Limb (tissue), 2 donors: ENCODE results near the gene PARD3.
A peak's percentile ranks its signal among the peaks of the same experiment; 100 is the strongest.

ENCODE experiments used
- DNase-seq, 2 donors: peaks; one replicate each; pipeline ENCODE4 v3.0.0-alpha.2; 2016; ENCODE audit errors: extremely low spot score in 2 of 2

The PARD3 gene

DNA sequence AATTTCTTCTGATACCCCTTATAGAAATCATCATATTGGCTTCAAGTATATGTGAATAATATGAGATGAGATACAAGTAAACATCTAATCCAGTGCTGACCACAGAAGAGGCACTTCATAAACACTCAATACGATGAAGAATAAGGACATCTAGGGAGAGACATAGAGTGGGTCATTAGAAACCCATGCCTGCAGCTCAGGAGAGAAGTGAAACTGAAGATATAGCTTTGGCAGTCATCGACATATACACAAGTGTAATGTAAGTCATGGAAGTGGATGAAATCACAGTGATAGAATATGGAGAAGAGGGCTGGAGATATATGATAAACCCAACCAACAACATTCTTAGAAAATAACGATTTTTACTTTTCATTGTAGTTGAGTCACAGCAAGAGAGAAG lies 665.0 kb downstream of the PARD3 start:
- no peak for DNase-seq

DNA sequence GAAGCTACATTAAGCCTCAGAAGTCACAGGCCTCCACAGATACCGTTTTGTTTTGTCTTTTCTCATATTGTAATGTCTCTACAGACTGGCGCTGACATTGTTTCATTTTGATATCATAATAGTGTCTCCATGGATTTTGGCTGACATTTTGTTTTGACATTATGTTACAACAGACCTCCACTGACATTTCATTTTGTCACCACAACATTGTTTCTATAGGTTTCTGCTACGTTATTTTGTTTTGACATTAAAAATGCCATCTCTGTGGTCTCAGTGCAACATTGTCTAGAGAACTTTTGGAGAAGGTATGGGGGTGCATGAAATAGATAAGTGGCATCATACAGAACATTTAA lies 666.8 kb downstream of the PARD3 start:
- DNase-seq = no peak

DNA sequence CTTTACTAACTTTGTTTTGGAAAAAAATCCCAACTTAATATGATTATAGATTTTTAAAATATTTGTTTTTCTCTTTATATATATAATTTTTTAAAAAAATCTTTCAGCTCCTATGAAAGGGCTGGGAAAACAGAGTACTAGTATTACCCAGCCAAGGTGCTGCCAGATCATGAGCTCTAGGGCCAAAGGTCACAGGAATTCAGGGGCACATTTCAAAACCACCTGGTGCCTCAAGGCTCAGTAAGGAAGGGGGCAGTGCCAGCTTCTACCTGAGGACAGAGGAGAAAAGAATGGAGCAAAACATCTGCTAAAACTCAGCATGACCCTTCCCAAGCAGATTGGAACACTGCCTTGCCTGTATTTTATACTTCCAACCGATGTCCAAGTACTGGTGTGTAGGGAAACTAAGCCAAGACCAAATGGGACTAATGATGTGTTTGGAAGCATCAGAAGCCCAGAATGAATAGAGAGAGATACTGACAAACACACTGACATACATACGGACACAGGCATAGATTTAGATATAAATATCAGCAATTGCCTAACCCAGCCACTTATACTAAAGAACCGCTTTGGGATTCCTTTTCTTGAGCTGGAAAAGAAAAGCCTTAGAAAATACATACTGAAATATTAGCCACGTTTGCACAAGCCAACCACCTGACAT lies 667.3 kb downstream of the PARD3 start:
- no peak for DNase-seq

DNA sequence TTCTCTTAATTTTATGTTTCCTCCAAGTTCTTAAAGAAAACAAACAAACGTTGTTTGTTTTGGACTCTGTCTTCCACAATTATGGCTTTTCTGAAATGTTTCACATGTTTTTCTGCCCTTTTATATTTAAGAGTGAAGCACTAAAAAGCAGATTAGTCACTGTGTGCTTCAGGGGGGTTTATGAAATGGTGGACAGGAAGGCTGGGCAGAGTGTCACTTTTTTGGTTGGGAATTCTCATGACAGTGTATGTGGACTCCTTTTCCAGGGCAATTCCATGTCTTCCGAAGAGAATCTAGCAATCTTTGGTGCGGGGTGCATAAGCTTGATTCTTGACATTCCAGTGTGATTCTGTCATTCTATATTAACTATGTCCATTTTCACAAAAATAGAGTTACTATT lies 669.4 kb downstream of the PARD3 start:
- DNase-seq = no peak

DNA sequence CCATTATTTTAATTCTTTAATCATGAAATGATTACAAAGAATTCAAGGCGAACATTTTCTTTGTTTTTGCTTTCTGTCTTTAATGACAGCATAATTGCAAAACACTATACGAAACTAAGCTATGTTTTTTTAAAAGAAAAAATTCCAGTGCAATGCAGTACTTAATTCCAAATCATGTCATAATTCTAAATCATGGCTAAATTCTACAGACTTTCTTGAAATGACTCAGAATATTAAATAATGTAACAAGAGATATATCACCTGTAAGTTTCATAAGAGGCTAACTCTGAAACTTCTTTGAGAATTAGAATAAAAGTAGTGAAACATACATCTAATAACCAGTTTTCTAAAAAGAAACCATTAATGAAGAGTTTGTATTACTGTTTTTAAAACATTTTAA lies 671.6 kb downstream of the PARD3 start:
- no peak for DNase-seq

DNA sequence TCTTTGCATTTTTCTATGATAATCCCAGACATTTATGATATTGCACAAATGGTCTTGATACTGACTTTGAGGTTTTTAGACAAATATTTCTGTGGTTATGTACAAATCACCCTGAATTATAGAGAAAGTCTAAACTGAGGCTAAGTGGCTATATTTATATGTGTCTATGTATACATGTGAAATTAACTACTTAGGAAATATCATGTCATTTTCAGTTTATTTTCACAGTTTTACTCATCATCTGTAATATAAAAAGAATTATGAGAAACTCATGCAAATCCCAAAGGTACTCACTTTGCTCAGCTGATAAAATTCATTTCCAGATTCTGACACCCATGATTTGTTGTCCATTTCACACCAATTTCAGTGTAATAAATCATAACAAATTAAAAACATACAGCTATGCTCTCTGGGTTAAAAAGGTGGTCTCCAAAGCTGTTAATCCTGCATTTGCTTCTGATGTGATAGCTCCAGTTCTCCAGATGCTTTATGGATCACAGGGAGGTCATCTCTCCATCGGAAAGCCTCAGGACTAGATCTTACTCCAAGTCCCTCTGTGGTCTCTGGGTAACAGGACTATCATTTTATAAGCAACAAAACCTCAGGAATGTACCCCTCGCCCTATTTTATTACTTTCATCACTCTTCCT lies 673.9 kb downstream of the PARD3 start:
- no peak for DNase-seq

DNA sequence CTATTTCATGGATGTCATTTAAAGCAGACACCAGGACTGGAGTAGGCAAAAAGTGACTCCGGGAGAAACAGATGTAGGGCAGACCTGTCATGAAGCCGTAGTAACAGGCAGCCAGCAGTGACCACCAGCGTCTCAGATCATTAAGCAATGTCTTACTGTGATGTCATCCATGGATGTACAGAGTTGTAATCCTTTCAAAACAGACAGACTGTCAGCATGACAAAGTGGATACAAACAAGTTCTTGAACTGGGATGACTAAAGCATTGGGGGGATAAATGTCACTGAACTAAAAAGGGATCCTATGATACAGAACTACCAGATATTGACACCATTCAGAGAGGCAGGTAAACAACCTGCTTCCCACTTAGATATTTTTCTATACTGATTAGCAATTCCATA lies 675.5 kb downstream of the PARD3 start:
- no peak for DNase-seq

DNA sequence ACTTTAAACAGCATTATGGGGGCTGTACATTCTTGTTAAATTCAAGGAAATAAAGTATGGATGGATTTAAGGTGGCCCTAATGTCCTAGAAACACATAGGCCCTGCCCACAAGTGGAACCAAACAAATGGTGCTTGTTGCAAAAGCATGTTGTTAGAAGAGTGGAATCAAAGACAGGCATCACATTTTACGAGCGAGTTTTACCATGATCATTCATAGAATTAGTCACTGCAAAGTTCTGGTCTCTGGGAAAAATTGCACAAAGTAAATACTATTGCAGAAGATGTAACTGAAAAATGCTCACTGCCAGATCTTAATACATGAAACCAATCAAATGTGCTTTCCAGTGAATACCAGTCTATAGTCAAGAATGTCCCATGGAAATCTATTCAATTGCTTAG lies 677.1 kb downstream of the PARD3 start:
- DNase-seq = no peak

DNA sequence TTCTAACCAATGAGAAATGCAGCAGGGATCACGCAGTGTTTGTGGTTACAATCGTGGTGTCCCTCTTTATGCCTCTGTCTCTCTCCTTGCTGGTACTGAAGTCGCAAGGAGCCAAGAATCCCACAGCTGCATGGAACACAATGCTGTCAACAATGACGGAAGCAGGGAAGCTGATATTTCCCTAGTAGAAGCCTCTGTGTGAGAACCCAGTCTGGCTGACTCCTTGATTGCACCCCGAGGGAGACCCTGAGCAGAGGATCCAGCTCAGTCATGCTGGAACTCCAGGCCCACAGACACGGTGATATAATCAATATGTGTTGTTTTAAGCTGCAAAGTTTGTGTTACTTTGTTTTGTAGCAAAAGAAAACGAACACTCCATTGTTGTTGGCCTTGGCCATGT lies 677.9 kb downstream of the PARD3 start:
- DNase-seq = no peak

DNA sequence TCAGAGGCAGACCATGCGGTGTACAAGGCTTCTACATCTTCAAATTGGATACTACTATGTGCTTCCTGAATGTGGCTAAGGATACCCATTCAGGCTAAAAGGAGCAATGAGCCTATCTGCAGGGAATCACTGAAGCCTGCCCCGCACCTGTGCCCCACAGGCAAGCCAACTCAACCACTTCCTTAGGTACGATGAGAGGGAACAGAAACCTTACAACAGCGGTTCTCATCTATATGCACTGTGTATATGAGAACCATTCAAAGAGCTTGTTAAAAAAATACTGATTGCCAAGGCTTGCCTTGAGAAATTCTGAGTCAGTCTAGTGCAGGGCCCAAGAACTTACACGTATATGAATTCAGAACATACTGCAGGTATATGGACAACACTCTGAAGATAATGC lies 679.6 kb downstream of the PARD3 start:
- no peak for DNase-seq

DNA sequence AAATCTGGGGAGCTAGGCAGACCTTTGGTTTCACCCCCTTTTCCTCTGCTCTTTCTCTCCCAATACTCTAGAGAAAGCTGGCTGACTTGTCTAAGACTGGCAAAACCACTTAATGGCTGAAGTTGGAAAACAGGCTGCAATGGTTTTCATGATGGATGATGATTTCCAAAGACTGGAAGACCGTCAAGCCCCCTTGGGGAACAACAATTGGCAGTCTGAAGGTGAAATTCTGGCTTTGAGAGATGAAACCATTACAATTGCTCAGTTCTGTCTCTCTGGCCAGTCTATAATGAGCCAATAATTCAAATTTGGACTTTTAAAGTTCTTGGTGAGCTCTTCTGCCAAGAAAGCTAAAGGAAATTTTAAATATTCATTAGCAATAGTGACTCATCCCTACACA lies 680.5 kb downstream of the PARD3 start:
- no peak for DNase-seq

DNA sequence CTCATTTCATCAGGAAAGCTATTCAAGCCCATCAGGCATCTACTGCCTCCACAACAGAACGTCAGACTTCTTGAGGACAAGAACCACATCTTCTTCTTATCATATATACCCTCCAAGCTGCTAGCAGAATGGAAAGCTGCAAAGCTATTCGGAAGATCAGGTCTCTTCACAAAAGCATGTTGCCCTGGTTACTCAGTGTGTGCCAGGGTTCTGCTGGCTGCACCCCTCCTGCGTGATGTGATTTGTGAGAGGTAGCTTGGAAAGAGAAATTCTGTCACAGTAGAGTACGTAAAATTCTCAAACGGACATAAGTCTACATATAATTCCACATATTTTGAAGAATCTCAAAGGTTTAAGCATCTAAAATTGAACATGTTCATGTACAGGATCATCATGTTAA lies 681.7 kb downstream of the PARD3 start:
- no peak for DNase-seq

DNA sequence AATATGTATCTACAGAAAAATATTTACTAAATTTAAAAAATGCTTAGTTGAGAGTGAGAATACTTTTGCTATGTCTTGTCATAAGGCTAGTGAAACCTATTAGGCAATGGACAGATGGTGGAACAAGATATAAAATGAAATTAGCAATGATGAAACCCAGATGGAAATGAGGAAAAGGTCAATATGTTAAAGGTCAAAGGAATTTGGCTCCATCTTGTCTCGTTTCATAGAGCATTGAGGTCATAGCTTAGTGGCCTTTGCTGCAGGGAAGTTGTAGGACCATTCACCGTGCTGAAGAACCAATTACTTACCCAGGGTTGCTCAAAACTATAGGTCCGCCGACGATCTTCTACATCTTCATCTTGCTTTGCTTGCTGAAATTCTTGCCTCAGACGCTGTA lies 683.9 kb downstream of the PARD3 start:
- DNase-seq = no peak

DNA sequence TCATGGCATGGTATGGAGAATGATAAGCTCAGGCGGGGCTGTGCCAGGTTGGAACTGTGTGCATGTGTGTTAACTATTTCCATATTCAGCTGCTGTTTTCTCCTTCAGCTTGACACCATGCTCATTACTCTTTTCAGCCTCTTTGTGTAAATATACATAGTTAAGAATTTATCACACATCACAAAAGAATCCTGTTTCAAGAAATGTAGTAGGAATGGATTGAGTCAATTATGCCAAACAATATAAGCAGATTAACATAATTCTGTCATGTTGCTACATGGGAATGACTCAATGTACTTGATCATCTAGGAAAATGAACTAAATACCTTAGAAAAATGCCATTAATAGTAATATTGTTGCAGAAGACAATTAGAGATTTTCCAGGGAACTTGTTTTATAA lies 687.4 kb downstream of the PARD3 start:
- DNase-seq = no peak

DNA sequence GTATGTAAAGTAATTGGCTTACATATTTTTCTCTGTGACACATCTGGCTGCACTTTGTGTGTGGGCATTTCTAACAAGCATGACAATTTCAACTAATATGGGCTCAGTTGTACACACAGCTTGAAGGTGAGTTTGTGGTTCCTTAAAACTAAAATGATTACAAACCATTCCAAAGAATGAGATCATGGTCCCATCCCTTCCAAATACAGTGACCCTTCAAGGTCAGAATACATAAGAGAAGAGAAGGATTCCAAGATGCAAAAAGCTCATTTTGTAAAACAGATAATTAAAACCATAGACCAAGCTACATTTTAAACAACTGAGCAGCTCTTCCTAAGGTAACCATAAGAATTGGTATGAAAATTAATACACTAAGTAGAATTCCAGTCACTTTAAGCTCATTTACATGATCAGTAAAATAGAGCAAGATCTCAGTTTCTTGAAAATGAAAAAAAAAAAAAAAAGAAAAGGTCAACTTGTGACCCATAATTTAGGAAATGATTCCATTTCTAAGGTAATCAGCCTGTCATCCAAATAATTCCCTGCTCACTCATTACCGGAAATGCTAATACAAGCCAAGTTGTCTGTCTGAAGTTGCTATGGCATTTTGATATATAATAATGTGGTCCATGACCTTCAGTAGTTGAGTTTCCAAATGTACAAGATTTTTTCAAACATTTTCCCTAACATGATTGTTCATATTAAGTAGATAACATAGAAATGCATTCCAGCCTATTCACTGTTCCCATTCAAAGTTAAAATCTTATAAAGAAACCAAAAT lies 688.5 kb downstream of the PARD3 start:
- DNase-seq = no peak

DNA sequence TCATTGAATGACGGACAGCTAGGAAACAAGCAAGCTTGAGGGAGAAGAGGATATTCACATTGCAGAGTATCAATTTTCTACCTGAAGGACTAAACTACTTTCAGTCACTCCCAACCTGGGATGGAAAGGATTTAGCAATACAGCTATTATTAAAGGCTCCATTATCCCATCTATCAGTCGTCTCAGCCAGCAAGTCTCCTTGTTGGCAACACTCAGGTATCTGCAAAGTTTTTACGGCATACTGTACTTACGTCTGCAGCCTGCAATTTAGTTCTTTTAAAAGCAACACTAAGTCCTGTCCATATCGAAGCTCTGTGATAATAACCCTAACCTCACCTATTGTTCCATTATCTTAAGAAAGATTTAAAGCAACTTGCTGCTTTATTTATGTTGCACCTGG lies 689.4 kb downstream of the PARD3 start:
- DNase-seq = no peak

DNA sequence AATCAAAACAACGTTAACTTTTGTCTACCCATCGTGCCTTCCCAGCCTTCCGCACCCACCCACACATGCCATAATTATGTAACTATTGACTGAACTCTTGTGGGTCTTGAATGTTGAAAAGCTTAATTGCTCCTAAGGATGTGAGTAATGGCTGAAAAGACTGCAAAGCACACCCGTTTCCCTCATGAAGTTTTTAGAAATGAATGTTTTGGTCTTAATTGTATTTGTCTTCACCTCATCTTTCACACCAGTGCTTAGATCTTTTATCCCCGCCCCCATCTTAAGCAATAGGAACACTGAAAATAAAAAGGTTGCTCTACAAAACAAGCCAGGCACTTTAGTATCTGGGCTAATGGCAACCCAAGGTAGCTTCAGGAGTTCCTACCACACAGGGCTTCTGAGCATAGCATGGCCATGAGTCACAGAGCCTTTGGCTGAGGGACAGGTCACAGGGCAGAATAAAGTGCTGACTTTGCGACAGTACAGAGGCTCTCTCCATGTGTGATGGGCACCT lies 690.5 kb downstream of the PARD3 start:
- DNase-seq = no peak

DNA sequence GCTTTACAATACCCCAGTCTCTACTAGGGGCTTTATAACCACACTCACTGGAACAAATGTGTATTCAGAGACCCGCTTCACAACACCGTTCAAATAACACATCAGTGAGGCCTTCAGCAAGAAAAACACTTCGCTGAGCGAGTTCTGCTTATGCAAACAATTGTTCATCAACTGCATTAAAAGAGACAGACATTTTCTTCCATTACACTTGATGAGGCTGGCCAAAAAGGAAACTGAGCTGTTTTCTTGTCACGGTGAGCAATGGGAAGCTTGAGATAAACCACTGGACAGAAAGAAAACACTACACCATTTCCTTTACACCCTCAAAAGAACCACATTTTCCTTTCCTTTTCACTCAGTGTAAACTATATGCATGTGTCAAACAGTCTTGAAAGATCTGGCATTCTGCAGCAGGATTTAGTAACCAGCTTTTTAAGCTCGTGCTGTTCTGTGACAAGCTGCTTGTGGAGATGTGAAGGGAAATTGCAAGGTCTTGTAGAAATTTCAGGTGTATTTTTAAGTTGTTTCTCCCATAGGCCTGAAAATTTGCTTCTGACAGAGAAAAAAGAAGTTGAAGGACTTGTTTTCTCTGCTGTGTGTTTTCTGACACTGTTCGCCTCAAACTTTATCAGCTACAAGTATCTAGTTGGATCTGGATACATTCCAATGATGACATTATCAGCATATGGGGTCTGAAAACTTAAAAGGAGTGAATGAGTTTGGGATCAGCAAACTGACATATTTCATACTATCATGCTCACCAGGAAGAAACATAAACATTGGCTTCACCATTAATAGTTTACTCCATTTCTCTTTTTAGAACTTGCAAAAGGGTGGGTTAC lies 693.1 kb downstream of the PARD3 start:
- peak in 1 of 2 donors; percentile 20 for DNase-seq

DNA sequence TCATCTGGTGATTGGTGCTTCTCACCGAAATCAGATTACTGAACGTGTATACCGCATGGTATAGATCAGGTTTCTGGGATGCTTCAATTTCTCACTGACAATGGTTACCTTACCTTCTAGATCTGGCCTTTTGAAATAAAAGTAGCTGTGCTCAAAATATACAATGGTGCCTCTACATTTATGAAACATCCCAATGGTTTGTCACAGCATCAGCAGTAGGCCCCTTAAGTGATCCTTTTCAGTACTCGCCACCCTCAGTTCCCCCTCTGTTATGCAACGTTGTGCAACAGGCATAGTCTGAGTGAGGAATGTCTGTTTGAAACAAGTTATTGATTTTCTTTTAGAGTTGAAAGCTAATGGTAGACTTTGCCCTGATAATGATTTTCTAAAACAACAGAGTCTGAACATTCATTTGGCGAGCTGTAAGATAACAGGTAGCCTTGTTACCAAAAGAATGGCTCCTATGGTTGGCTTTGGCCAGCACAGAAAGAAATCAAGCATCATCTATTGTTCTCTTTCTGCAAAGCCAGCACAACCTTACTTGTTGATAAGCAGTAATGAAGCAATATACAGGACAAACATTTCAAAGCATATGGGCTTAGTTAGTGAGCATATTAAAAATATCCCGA lies 693.9 kb downstream of the PARD3 start:
- DNase-seq = no peak

DNA sequence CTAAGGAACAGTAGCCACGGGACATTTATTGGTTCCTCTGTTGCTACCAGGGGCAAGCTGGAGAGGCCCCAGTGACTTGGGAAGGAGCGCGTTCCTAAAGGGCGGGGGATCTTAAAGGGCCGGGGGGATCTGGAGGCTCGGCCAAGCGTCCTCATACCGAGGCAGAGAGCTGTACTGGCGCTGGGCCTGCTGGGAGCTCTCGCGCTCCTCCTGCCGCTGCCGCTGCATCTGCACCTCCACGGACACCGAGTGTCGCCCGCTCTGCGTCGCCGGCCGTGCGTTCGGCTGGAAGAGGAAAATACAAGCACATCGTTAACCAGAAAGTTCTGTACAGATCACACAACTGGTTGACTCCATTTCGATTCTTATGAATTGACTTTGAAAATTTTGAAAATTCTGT lies 695.6 kb downstream of the PARD3 start:
- no peak for DNase-seq

DNA sequence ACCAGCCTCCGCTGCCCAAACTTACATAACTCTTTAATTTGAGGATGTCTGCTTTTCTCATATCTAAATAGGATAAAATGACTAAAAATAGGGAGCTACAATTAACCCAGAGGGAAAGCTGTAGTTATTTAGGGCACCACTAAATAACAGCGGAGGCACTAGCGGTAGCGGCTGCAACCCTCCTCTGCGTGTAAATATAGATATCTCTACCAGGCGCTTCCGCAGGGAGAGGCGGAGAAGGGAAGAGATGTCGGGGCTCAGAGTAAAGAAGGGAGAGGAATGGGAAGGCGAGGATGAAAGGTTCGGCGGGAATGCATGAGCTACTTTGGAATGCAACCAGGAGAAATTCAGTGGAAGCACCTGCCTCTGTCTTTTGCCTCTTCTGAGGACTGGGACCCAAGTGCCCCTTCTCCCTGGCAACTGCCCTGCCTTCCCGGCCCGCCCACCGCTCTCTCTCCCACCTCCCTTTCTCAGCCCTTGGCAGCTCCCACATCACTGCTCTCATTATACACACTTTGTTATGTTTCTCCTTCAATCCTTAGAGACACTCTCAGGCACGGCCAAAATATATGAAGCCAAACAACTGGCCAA lies 698.3 kb downstream of the PARD3 start:
- peak; percentile 27 to 43 for DNase-seq
